Measurements from ENCODE around the gene FOLR1.

GRCh38 chr11:72225411-72225951 lies 33.5 kb downstream of the FOLR1 start:
- no peak for TF ChIP-seq POLR2A (IDR thresholded peaks at IDR 0.05)
- TF ChIP-seq CTCF (IDR thresholded peaks at IDR 0.05): no peak
